ENCODE measurements around the gene FAM111A. TPM values are rescaled to one million over a fixed set of nuclear protein-coding genes. Genes with fewer than 3 reads are reported as not detected.
A peak's percentile ranks its signal among the peaks of the same experiment; 100 is the strongest.

The FAM111A gene
- total RNA-seq, 1 experiment from 2014 or later: 20.1 TPM

DNA sequence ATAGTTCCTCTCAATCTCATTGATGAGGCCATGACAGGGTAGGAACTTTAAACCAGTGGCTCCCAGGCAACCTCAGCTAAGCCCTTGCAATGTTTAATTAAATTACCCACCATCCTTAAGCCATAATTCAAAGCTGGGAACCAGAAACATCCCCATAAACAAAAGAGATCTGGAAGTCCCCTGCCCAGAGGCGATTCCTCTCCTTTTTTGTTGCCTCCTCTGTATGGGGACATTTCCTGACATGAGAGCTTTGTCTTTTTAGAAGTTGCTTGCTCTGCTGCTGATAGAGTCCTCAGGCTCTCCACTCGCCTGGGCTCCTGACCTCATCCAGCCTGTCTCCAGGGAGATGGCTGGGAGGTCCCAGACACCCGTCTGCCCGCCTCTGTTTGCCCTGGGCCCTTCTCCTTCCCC lies 32.4 kb downstream of the FAM111A start:
- Histone ChIP-seq H3K27ac (ENCODE audit: insufficient read length, low read depth, low read length) (no peak overlapping the region), H3K9ac (ENCODE audit: extremely low read depth, insufficient read length, low read length) (no peak overlapping the region)
- peaks cover 16 to 34% (median 26%) of the 10 kb centered on the region in 3 experiments; a peak in 6 of 7 replicates for H3K36me3 Mint-ChIP-seq (ENCODE audit: insufficient read depth in 1 of 3, low read depth in 3 of 3)

More for the DNA sequence above, 32.4 kb downstream of the FAM111A start:
- Mint-ChIP-seq H3K9me3 (peaks cover 10 to 12% of the 10 kb centered on the region in 2 experiments; a peak in 3 of 5 replicates), H3K27ac (no peak overlapping the region; a peak in 1 of 7 replicates), H3K27me3 (ENCODE audit: low read depth) (peaks cover 2% of the 10 kb centered on the region), H3K4me3 (peak overlapping the region in 1 of 2 experiments; percentile 24; a peak in 1 of 5 replicates), H3K4me1 (peaks cover 32 to 45% of the 10 kb centered on the region in 2 experiments)
- H3K4me2 ChIP-seq (ENCODE audit: insufficient read depth, insufficient read length, low read length): no peak overlapping the region
- H3K23me2 ChIP-seq (ENCODE audit: insufficient read length, low read depth, low read length, poor library complexity, severe bottlenecking): peaks cover 18% of the 10 kb centered on the region
- no peak overlapping the region for H3T11ph ChIP-seq (ENCODE audit: low read length)
- H2BK15ac ChIP-seq (ENCODE audit: low read depth, low read length): no peak overlapping the region
- no peak overlapping the region for H3K23ac ChIP-seq (ENCODE audit: insufficient read length, low read depth, low read length)
- TF ChIP-seq, protein P1, sequence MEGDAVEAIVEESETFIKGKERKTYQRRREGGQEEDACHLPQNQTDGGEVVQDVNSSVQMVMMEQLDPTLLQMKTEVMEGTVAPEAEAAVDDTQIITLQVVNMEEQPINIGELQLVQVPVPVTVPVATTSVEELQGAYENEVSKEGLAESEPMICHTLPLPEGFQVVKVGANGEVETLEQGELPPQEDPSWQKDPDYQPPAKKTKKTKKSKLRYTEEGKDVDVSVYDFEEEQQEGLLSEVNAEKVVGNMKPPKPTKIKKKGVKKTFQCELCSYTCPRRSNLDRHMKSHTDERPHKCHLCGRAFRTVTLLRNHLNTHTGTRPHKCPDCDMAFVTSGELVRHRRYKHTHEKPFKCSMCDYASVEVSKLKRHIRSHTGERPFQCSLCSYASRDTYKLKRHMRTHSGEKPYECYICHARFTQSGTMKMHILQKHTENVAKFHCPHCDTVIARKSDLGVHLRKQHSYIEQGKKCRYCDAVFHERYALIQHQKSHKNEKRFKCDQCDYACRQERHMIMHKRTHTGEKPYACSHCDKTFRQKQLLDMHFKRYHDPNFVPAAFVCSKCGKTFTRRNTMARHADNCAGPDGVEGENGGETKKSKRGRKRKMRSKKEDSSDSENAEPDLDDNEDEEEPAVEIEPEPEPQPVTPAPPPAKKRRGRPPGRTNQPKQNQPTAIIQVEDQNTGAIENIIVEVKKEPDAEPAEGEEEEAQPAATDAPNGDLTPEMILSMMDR (conservative IDR thresholded peaks at IDR 0.05): no peak
- no peaks in the 10 kb centered on the region for H3K79me1 ChIP-seq (ENCODE audit: insufficient read depth, low read depth, low read length, poor library complexity, severe bottlenecking)
- H2AFZ ChIP-seq (ENCODE audit: low read length): no peak overlapping the region
- H2AK5ac ChIP-seq (ENCODE audit: insufficient read length, low read length): no peak overlapping the region
- no peak overlapping the region for H3K4ac ChIP-seq (ENCODE audit: low read depth, low read length)
- H3K18ac ChIP-seq (ENCODE audit: insufficient read length, low read depth, low read length): no peak overlapping the region
- WGBS (ENCODE audit: extremely low coverage, insufficient read length, low lambda C conversion rate): no CpG with 5 or more reads among the region's 4 CpGs
- no peaks in the 10 kb centered on the region for H3K27me3 ChIP-seq (ENCODE audit: insufficient read depth, low read length)
- H4K91ac ChIP-seq (ENCODE audit: insufficient read length, low read depth, low read length): no peak overlapping the region
- no peak overlapping the region for H2BK20ac ChIP-seq (ENCODE audit: low read depth, low read length, poor library complexity, severe bottlenecking)
- no peak overlapping the region for H4K8ac ChIP-seq (replicated peaks; ENCODE audit: insufficient read length, low read depth, low read length)
- no peak overlapping the region for H4K5ac ChIP-seq (ENCODE audit: insufficient read length, low read depth, low read length)
- no peaks in the 10 kb centered on the region for H4K20me1 ChIP-seq (ENCODE audit: control insufficient read depth, insufficient read depth, insufficient read length)
- no peak overlapping the region for H2BK5ac ChIP-seq (ENCODE audit: insufficient read length, low read length)
- no peak overlapping the region for H2BK12ac ChIP-seq (ENCODE audit: insufficient read length, low read depth, low read length)
- no peak overlapping the region for H3K56ac ChIP-seq (ENCODE audit: insufficient read length, low read depth, low read length)
- H3K4me1 ChIP-seq (ENCODE audit: insufficient read depth, low read length): peaks cover 3% of the 10 kb centered on the region
- no peak for DNase-seq
- H3K14ac ChIP-seq (ENCODE audit: insufficient read depth, low read length): no peak overlapping the region
- H3K79me2 ChIP-seq (ENCODE audit: insufficient read depth, low read length): no peaks in the 10 kb centered on the region; the same call in 1 of the 2 replicates
- no peak overlapping the region for H2BK120ac ChIP-seq (ENCODE audit: low read depth, low read length, poor library complexity, severe bottlenecking)
- H3K9me3 ChIP-seq (ENCODE audit: control insufficient read depth, low read depth, low read length): no peaks in the 10 kb centered on the region
